Measurements from ENCODE around the gene IER5L. TPM values are rescaled to one million over a fixed set of nuclear protein-coding genes. Genes with fewer than 3 reads are reported as not detected.
"Not testable (repeated sequence)": the region's sequence is repeated elsewhere in the genome, so short reads cannot be mapped to it uniquely, and the experiment has no call there.

The IER5L gene
- total RNA-seq, 1 donor from 2014 or later, result 11.2 TPM

DNA sequence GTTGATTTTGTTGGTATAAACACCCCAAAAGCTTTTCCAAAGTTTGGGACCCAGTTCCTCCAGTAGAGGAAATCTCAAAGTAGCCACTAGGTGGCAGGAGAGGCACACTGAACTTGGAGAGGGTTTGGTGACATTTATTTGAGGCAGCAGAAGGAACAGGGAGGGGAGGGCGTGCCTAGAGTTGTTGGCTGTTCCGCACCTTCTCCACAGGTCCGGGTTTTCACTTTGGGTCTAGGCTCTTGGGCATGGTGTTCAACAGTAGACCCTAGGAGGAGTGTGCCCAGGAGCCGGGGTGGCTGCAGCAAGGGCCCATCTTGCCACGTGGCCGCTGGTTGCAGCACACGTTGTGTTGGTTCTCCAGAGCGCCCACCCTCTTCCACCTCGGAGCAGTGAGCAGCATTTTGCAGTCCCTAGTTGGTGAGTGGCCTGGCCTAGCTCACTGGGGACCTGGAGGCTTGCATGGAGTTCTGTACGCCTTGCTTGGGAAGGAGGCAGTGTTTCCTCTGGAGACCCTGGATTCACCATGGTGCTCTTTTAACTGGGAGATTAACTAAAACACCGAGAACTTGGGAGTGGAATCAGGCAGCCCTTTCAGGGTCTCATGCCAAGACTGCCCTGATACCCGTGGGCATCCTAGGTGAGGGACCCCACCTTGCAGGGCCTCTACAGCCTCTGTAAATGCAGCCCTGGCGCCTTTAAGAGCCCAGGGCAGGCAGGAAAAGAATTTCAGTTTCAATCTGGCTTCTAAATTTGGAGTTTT lies 38.6 kb downstream of the IER5L start:
- DNase-seq (ENCODE audit: low read depth in 2 of 2), result peak; percentile 81 to 86

DNA sequence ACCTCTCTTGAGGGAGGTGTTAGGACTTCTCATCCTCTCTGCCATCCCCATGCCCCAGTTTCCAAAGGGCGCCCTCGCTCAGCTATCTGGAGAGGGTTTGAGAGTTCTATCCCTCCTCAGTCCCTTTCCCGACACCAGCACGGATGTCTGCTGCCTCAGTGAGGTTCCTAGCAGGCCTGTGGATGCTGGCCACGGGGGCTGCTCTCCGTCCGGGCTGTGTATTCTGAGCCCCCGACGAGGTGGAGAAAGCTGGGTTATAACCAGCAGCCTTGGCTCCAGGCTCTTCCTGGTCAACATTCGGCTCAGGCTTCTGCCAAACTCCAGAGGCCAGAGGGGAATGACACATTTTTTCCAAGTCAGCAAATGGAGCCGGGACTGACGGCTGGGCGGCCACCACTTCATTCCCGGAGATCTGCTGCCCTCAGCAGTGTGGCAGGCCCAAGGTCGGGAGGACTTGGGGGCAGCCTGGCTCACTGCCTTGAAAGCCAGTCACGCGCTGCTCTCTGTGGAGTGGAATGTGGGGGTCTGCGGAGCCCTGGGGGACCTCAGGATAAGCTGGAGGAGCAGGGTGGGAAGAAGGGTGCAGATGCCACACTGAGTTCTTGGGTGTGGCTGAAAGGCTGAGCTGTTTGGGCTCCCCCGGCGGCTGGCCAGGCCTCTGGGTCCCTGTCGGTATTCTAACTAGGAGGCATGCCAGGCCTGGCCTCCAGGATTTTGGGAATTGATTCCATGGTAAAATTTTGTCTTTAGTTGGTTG lies 39.4 kb downstream of the IER5L start:
- peak; percentile 85 to 93 for DNase-seq (ENCODE audit: low read depth in 2 of 2)

DNA sequence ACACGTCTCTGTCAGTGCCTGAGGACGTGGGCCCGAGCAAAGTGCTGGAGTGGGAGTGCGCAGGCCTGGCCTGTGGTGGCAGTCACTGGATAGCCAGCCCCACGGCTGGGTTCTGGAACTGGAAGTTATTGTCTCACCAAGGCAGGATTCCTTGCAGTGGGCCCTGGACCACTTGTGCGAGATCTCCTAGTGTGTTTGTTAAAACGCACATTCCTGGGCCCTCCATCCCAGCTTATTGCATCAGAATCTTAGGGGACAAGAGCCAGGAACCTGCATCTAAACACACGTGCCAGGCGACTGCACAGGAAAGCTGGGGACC lies 40.0 kb downstream of the IER5L start:
- DNase-seq (ENCODE audit: low read depth in 2 of 2), result no peak

DNA sequence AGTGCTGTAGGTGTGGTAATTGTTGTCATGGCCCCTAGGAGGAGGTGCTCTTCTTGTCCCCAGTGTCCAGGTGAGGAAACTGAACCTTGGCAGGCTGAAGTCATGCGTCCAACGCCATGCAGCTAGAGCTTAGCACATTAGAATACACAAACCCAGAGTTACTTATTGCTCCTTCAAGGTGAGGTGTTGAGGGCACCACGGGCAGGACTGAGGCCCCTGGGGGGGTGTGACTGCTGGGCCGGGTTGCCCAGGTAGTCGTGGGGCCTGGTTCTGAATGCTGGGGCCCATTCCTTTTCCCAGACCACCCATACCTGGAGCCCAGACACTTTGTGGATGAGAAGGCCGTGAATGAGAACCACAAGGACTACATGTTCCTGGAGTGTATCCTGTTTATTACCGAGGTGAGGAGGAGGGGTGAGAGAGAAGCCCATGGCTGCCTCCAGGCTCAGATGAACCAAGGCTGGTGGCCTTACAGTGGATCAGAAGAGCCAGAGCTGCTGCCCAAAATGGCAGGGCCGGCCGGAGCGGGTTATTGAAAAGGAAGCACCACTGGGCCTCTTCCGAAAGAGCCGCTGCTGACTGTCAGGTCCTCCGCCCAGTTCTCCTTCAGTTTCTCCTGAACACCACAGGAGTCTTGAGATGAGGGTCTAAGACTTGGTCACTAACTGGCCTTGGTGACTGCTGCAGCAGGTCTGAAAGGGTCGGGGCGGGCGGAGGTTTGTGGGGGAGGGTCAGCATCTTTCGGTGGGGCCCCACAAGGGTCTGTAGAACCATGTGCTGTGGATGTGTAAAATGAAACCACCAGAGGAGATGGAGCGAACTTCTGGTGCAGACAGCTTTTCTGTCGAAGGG lies 40.5 kb downstream of the IER5L start:
- DNase-seq (ENCODE audit: low read depth in 2 of 2), result peak in 1 of 2 donors; percentile 37

DNA sequence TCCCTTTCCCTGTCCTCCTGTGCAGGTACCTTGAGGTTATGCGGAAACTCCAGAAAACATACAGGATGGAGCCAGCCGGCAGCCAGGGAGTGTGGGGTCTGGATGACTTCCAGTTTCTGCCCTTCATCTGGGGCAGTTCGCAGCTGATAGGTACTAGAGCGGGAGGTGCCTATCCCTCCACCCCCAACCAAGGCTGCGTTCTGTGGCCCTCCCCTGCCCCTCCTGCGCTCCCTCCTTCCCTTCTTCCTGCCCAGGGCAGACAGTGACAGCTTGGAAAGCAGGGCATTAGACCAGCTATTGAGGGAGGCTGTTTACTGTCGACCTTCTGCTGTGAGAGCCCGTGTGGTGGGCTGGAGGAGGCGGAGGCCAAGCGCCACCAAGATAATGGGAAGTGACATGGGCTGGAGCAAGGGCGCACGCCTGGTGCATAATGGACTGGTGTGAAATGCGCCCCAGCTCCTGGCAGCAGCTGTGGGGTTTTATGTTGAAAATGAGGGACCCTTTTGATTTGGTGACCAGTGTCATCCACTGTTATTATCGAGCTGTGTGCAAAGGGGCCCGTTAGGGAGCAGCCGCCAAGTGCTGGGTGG lies 41.5 kb downstream of the IER5L start:
- DNase-seq (ENCODE audit: low read depth in 2 of 2), result no peak

DNA sequence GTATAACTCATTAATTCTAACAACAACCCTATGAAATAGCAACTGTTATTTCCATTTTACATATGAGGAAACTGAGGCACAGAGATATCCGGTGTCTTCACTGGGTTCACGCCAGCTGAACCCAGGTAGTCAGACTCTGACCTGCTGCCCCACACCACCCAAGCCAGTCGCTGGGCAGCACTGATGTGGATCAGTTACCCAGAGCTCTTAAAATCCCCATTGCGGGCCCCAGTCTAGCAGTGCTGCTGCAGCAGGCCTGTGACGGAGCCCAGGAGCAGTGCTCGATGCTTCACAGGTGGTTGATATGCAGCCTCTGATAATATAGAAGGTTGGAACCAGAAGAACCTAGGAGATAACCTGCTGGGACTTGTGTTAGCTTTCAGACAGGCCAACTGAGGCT lies 42.6 kb downstream of the IER5L start:
- DNase-seq (ENCODE audit: low read depth in 2 of 2), result no peak

DNA sequence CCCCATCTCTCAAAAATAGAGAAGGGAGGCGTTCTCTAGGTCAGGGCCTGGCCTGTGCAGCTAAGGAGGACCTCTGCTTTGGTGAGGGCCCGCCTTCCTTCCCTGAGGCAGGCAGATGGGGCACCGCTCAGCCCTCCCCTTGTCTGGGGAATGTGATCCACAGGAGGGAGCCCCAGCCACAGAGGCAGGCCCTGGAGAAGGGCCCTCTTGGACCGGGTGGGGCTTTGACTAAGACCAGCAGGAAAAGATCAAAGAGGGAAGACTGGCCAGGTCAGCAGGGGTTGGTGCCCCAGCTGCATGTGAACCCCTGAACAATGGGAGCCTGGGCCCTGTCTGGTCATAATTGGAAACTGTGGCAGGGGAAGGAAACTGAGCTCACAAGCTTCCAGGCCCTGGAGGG lies 45.0 kb downstream of the IER5L start:
- DNase-seq (ENCODE audit: low read depth in 2 of 2), result no peak

DNA sequence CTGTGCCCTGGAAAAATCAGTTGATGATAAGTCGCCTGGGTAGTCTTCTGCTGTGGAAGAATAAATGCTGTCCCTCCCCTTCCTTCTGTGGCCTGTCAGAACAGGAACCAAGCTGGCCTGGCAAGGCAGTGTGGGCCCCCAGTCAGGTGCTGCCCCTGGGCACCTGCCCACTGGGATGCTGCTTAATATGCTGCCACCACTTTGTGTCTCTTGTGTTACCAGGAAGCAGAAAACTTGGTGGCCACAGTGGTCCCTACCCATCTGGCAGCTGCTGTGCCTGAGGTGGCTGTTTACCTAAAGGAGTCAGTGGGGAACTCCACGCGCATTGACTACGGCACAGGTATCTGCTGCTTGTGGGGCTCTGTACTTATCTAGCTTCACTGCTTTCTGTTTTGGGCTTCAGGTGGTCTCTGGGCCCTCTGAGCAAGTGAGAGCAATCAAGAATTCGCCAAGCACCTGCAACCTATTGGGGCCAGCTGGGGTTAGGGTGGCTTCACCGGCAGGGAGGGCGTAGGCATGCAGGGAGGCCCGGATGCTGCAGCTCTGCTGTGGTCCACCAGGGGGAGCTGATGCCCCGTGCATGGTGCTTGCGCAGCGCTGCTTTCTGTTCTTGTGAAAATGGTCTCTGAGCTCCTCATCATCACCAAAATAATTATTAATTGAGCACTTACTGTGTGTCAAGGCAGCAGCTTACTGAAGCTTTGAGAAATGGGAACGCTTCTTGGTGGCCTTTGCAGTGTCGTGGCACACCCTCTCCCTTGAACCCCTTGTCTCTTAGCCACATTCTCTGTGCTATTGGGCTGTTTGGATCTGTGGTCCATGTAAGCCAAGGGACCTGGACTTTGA lies 46.5 kb downstream of the IER5L start:
- peak; percentile 51 to 68 for DNase-seq (ENCODE audit: low read depth in 2 of 2)

DNA sequence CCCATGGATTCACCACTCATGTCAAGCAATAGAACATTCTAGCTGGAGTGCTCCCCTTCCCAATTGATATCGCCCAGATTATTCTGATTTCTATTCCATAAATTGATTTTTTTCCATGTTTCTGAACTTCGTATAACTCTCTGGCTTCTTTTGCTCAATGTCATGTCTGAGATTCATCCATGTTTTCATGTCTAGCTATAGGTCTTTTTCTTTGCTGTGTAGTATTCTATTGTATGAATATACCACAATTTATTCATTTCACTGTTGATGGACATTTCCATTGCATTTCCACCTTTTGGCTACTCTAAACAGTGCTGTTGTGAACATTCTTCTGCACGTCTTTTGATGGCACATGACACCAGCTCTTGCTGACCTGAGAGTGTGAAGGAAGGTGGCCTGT lies 47.3 kb downstream of the IER5L start:
- no peak for DNase-seq (ENCODE audit: low read depth in 2 of 2)

DNA sequence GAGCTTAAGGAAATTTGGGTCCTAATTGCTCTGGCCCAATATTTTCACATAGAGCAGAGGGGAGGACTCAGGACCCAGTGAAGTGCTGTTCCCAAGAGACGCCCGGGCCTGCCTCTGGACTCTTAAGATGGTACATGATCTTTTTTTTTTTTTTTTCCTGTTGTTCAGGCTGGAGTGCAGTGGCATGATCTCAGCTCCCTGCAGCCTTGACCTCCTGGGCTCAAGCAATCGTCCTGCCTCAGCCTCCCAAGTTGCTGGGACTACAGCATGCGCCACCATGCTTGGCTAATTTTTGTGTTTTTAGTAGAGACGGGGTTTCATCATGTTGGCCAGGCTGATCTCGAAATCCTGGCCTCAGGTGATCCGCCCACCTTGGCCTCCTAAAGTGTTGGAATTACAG lies 47.8 kb downstream of the IER5L start:
- DNase-seq (ENCODE audit: low read depth in 2 of 2), result not testable (repeated sequence)

DNA sequence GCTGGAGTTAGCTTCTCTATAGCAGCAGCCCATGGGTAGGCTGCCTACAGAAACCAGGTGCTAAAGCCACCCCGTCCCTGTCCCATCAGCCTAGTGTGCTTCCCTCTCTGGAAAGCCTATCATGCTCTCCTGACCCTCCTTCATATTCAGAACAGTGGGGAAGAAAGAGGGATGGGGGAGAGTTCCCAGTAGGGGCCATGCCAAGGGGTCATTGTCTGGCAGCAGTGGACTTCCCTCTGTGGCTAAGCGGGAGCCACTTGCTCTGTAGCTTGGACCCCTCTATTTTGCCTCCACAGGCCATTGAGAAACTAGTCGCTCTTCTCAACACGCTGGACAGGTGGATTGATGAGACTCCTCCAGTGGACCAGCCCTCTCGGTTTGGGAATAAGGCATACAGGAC lies 49.4 kb downstream of the IER5L start:
- DNase-seq (ENCODE audit: low read depth in 2 of 2), result no peak

DNA sequence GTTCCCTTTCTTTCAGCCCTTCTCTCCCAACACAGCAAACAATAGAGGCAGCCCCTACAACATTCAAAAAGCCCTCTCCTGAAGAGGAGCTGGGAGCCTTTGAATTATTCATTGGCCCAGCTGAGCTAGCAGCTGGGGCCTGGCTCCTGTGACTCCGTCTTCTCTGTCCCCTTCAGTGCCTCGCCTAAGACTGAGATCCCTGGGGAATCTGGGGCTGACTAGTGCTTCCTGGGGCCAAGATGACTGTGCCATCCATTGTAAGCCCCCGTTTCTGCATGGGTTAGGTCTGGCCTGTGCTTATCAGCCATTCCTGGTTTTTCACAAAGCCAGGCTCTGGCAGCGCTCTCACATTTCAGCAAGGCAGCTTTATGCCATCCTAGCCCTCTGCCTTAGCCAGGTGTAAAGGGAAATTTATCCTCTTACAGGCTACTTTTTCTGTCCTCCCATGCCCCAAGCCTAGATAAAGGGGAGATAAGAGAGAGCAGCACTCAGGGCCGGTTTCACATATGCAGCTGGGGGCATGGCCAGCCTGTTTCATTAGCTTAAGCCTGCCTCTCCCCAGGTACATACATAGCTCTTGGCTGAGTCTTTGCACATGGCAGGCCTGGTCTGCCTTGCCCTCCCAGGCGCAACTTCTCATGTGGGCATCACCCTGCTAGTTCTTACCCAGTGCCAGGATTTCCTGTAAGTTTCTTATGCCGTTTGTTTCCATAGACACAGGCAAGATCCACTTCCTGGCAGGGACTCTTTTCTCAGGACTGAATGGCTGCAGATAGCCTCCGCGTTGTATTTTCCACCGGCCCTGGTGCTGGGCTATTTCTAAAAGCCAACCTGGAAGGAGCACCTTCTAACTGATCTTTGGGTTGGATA lies 51.1 kb downstream of the IER5L start:
- peak in 1 of 2 donors; percentile 47 for DNase-seq (ENCODE audit: low read depth in 2 of 2)

Other genes with a start within 250 kb of the IER5L start
- gene DOLK, start 230.7 kb downstream of the IER5L start, total RNA-seq, result 21.1 and 30.6 TPM in 2 replicates
- 35.7 and 49.9 TPM in 2 replicates for gene NUP188, start 230.6 kb downstream of the IER5L start, total RNA-seq
- gene SH3GLB2, start 149.9 kb downstream of the IER5L start, total RNA-seq, result 23.2 and 30.6 TPM in 2 replicates
- 15.5 and 20.2 TPM in 2 replicates for gene MIGA2, start 141.6 kb downstream of the IER5L start, total RNA-seq
- 7.6 and 10.5 TPM in 2 replicates for gene DOLPP1, start 97.2 kb downstream of the IER5L start, total RNA-seq
- 24.8 and 37.3 TPM in 2 replicates for gene CRAT, start 67.5 kb downstream of the IER5L start, total RNA-seq
- gene PTPA, start 66.8 kb downstream of the IER5L start, total RNA-seq, result 98.8 and 114 TPM in 2 replicates